ENCODE data around the gene MAP3K1.
"Not testable (repeated sequence)": the region's sequence is repeated elsewhere in the genome, so short reads cannot be mapped to it uniquely, and the experiment has no call there.

The MAP3K1 gene

DNA sequence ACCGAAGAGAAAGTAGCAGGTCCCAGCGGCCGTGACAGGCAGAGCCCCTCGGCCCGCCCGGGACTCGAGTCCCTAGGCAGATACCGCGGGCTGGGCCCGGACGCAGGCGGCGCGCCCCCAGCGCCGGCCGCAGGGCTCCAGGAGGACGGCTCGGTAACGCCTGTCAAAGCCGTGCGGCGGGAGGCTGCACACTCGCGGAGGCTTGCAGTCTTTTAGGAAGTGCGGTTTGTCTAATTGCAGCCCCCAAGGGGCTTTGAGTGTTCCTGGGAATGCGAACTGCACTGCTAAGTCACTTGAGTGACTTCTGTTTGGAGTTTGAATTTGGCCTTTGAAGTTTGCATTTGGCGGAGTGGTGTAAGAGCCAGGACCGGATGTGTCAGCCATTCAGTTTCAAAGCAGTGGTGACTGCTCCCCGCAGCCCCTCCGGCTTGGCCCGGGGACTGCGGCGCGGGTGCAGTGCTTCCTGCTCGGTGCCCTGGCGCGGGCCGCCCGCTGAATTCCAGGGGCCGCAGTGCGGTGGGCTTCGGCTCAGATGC, 1.3 kb downstream of the MAP3K1 start:
- peak; percentile 77 for DNase-seq

GRCh38 chr5:56817263-56818014, 2.1 kb downstream of the MAP3K1 start:
- no peak for DNase-seq

DNA sequence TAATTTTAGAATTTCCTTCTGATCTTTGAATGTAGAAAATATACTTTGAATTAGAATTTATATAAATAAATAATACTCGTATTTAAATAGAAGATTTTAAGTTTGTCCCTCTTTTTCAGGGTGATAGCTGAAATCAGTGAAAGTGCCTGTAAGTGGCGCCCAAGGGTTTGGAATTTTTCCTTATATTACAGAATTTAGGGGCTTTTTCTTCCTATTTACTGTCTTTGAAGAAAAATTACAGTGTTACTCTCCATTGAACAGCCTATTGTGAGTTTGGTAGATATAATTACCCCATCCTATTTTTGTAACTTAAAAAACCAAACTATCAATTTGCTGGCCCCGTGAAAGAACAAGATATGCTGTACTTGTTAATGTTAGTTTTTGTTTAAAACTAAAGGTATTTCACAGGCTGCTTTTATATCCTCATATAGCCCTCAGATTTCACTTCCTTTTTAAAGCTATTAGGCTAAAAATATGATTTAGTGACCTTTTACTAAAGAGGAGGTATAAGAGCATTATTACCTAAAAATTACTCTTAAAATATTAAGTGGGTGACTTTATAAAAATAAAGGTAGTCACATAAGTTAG, 3.2 kb downstream of the MAP3K1 start:
- no peak for DNase-seq

DNA sequence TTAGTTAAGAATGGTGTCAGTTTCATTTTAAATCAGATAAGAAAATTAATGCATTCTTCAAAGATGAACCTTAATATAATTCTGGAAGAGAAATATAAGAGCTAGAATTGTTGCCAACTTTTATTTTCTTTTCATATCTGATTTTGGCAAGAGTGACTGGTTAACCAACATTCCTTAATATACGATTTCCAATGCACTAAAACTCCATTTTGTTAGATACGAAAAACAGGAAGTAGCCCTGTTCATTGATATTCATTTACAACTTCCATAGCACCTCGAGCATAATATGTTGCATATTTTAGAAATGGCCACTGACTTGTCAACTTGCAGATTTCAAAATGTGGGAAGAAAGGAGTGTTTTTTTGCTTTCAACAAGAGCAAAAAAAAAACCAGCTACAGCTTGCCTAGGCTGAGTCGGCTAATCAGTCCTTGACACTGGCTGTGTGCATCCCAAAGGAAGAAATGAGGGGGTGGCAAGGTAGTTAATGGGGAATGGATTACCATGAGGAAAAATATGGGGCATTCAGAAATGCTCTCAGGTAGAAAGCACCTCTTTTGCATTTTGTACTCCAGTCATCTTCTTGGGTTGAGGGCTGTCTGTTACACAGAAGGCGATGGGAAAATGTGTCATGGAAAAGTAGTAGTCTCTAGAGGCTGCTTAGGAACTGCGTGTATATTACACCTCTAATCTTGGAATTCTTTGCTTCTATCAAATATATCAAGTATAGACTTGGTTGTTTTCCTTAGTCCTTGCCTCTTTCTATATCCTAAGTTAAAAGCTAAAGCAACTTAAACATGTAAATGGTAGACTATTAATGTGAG, 3.9 kb downstream of the MAP3K1 start:
- DNase-seq = no peak

- not testable (repeated sequence) for DNase-seq
These were observed 6.5 kb downstream of the MAP3K1 start for GRCh38 chr5:56821868-56822267.

DNA sequence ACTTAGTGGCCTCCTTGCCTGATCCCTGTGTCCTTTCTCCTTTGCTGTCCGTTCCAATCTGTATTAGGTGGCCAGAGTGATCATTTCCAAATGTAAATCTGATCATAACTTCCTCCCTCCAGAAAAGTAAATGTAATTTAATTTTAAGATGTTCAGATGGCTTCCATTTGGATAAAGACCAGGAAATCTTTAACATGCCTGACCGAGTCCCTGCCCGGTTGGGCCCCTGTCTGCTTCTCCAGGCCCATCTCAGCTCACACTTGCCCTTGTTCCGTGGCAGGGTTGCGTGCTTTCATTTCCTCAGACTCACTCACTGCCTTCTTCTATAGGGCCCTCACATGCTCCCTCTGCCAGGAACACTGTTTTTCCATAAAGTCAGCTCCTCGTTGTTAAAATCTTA, 7.6 kb downstream of the MAP3K1 start:
- DNase-seq = no peak

DNA sequence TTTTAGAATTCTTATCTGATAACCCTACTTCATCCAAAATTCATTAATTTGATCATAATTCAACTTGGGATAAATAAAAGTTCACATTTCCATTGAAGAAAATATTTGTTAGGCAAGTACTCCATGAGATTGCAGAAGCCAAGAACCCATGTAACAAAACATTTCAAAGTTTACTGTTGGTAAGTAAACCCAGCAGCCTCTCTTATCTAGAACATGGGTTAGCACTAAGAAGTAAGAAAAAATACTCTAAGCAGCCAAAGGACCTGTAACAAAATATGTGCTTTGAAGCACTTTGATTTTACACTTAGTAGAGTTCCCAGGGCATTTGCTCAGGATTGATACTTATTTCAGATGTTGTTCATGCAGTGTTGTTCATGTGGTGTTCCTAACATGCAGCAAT, 8.7 kb downstream of the MAP3K1 start:
- no peak for DNase-seq

GRCh38 chr5:56825222-56825824, 10.0 kb downstream of the MAP3K1 start:
- no peak for DNase-seq

GRCh38 chr5:56827049-56827448, 11.7 kb downstream of the MAP3K1 start:
- no peak for DNase-seq

DNA sequence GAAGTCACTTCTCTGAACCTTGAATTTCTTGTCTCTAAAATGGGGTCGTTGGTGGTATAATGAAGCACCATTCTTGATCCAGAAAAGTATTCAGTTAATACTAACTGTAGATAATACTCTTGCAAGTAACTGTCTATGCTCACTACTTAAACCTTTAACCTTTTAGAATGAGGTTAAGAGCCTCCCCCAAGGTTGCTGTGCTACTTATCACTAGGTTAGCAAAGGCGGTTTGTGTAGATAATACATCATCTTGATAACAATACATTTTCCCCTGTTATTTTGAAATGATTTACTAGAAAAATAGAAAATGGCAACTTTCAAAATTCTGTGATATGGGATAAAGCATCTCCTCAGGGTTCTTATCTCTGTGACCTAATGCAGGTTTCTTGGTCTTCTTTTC, 12.6 kb downstream of the MAP3K1 start:
- no peak for DNase-seq

- no peak for DNase-seq
These were observed 14.0 kb downstream of the MAP3K1 start for GRCh38 chr5:56829137-56829908.

DNA sequence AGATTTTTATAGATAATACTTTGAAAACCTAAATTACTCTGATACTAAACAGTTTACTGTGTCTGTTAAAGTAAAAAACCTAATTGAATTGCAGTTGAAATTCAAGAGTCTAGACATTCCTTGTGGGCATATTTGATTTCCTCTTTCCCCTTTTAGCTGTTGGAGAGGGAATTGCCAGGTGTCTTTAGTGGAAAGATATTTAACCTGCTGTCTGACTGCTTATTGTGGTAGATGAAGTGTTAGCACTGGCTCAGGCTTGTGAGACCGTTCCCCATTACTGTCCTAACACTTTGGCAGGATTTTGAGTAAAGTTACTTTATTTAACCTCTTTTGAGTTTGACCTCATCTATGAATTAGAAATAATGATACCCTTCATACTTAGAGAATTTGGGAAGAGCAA, 16.4 kb downstream of the MAP3K1 start:
- no peak for DNase-seq

DNA sequence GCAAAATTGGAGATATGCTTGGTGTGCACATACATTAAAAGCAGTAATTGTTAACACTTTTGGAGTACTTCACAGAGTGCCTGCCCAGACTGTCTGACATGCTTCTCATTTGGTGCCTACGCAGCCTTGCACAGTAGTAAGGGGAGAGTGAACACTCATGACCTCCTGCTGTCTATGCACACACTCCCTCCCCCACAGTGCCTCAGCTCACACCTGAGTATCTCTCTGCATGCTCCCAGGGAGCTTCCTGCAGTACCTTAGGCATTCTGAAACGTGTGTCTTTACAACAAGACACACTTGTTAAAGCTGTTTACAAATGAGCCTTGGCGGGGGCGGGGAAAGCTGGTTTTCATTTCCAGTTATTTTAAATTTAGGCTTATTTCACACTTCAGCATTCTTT, 18.0 kb downstream of the MAP3K1 start:
- no peak for DNase-seq

DNA sequence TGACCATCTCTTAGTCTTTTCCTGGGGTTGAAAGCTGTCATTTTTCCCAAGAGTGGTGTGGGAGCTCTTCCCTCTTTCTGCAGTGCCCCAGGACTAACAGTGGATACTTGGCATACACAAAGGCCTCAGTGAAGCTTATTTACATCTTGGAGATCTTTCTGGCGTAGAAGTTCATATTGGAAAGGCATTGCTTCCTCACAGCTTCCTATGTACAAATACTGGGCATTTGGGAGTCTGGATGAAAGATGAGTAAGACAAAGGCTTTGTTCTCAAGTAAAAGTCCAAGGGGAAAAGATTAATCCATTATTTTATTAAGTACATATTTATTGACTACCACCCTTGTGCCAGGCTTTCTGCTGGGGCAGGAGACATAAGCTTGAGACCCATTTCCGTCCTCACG, 22.0 kb downstream of the MAP3K1 start:
- DNase-seq = no peak

- DNase-seq = no peak
These were observed 22.6 kb downstream of the MAP3K1 start for GRCh38 chr5:56837956-56838355.

DNA sequence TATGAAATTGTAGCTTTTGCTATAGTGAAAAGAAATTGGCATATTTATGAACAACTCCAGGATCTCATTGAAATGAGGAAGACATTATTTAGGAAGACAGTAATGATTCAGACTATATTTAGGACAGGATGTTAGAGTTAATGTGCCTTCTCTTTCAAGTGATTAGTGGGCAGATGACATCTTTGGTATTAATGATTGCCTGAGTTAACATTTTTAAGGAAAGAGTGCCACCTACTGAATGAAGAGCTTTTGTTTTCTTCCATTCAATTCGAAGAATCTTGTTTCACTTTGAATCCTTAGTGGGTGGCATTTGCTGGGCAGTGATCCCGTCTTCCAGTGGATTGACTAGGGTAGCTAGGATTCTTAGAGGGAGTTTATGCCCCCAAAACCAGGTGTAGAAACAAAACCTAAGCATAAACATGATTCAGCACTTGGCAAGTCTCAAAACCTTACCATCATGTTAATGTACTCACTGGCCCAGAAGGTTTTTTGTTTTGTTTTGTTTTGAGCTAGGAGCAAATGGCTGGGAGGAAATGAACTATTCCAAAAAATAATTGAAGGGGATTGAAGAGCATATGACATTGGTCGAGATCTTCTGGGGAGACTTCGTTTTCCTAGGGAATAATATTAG, 23.2 kb downstream of the MAP3K1 start:
- no peak for DNase-seq

GRCh38 chr5:56839062-56839461, 23.7 kb downstream of the MAP3K1 start:
- no peak for DNase-seq

- no peak for DNase-seq
These were observed 25.2 kb downstream of the MAP3K1 start for GRCh38 chr5:56840597-56840996.

DNA sequence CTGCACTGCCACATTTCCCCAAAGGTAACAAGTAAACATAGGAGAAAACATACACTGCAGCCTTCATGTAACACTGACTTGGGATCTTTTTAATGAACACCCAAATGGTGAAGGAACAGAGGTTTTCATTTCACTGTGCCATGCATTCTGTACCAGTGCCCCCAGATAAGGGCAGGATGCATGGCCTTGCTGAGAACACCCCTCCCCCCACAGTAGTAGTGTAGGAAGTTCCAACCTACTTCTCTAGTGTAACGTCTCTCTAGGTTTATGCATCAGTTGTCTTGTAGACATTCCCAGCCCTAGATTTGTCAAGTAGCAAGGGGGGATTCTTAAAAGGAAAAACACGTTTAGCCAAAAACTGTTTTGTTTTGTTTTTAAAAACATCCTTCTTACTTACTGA, 29.9 kb downstream of the MAP3K1 start:
- DNase-seq = no peak

- no peak for DNase-seq
These were observed 30.6 kb downstream of the MAP3K1 start for GRCh38 chr5:56845904-56846480.

- DNase-seq = no peak
These were observed 32.9 kb downstream of the MAP3K1 start for GRCh38 chr5:56848206-56848605.

GRCh38 chr5:56849671-56850070, 34.3 kb downstream of the MAP3K1 start:
- no peak for DNase-seq

Measured in right forelimb (tissue), 1 donor.